IPS-18c (cell line): ENCODE measurements around the gene DENND1A.
"Not testable (repeated sequence)": the region's sequence is repeated elsewhere in the genome, so short reads cannot be mapped to it uniquely, and the experiment has no call there.

ENCODE experiments used
- H3K4me3 ChIP-seq: 2 replicates; pipeline ENCODE4 v1.7.0; 2013; ENCODE audit warnings: low read depth, mild to moderate bottlenecking, low read length, moderate library complexity; ENCODE audit not compliant: insufficient read depth
- H3K9me3 ChIP-seq: one replicate; pipeline ENCODE4 v1.6.1; 2013; ENCODE audit warnings: mild to moderate bottlenecking, low read length, moderate library complexity; ENCODE audit not compliant: control insufficient read depth, insufficient read depth

DENND1A gene

DNA sequence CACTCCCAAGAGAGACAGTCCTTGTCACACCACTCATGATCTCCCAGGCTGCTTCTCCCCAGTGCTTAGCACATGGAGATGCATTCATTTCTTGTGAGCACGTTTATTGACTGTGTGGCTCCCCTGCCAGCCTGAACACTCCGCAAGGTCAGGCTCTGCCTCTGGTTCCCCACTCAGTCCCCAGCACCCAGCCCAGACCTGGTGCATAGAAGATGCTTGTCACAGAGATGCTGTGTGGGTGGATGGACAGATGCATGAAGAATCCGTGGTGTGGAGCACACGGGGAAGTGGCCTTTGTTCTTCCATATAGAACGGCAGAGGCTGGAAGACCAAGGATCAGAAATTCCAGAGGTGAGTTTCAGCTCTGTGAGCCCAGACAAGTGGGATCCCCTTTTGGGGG lies 587.7 kb downstream of the DENND1A start:
- Histone ChIP-seq H3K4me3 (no peak overlapping the region), H3K9me3 (no peaks in the 10 kb centered on the region)

DNA sequence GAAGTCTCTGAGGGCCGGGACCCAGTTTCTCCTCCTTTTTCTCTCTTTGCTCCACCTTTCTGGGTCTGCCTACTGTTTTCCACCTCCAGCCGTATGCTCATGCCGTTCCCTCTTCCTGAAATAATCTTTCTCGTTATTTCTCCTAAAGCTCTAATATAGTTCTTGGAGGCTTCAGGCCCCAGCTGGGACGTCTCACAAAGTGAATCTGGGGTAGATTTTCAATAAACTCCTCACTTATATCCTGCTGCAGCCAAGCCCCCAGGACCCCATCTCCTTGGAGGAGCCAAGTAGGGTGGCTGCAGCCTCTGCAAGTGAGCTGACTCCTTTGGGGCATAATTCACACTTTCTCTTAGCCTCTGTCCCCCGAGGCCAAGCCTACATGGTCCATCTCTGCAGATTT lies 588.1 kb downstream of the DENND1A start:
- Histone ChIP-seq H3K4me3 (no peak overlapping the region), H3K9me3 (no peaks in the 10 kb centered on the region)

DNA sequence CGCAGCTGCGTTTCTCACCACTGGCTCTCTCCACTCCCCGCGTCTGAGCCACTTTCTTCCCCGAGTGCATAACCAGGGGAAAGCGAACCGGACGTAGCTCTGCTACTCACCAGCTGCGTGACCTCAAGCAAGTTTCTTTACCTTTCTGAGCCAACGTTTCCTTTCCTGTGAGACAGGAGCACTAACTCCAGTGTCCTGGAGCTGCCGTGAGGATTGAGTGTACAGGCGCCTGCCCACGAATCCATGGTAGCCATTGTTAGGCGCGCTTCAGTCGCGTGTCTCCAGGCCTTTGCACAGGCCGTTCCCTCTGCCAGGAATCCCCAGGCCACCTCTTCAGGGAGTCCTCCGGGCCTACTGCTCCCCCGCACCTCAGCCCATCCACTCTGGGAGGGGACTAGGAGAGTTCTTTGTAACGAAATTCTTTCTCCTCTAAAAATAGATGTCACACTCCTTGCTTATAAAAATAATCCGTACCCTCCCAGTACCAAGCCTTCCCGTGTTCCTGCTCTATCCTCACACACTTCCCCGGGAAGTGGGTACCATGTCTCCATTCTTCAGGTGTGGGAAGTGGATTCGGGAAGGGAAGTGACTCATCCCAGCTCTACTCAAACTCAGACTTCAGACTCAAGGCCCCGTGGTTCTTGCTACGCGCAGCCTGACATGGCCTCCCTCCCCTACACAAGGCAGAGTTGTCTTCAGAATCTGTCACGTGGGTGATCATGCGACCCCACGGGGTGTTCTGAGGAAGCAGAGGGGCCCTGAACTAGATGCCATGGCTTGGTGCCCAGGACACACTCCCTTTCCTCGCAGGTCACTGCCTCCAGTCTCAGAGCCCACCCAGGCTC lies 590.0 kb downstream of the DENND1A start:
- Histone ChIP-seq H3K9me3 (no peaks in the 10 kb centered on the region), H3K4me3 (no peak overlapping the region)

DNA sequence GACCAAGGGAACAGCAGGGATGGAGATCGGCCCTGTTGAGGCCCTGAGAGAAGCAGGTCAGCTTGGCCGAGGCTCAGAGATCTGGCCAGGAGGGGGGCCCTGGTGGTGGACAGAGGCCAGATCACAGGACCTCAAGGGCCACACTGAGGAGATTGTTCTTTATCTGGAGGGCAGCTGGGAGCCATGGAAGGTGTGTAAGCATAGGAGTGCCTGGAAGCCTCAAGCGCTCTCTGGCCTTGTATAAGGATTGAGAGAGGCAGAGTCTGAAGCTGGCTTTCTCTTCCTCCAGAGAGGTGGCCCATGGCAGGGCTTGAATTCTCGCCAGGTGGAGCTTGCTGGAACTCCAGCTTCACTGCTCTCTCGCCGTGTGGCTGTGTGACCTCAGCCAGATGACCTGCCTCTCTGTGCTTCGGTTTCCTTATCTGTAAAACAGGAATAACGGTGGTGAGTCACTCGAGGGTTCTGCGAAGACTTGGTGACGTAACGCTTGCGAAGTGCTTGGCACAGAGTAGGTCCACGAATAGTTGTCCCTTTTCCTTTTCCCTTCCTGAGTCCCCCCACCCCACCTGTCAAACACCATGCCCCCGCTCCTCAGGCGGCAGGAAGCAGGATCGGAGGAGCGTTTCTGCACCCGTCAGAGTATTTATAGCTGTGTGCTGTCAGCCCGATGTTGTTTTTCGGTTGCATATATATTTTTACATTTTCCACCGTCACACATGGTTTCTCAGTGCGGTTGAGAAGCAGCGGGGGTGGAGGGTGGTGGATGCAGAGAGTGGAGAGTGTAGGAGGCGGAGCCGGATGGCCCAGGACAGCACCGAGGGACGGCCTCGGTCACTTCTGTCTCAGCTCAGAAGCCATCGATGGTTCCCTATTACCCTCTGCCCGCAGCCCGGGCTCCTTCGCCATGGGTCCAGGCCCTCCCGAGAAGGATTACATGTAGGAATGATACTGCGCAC lies 590.9 kb downstream of the DENND1A start:
- Histone ChIP-seq H3K4me3 (no peak overlapping the region), H3K9me3 (no peaks in the 10 kb centered on the region)

DNA sequence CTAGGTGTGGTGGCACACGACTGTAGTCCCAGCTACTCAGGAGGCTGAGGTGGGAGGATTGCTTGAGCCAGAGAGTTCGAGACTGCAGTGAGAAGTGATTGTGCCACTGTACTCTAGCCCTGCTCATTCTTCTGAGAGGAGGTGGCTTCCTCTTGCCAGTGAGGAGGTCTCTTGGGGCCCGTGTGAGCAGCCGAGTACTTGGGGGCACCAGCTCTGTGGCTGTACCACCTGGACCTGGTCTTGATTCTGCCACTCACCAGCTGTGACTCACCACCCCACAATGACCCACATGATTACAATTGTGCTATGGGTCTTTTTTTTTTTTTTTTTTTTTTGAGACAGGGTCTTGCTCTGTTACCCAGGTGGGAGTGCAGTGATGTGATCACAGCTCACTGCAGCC lies 592.0 kb downstream of the DENND1A start:
- no peak overlapping the region for H3K4me3 ChIP-seq
- H3K9me3 ChIP-seq: no peaks in the 10 kb centered on the region

GRCh38 chr9:123336959-123337358 lies 593.0 kb downstream of the DENND1A start:
- Histone ChIP-seq H3K9me3 (no peaks in the 10 kb centered on the region), H3K4me3 (no peak overlapping the region)

- H3K4me3 ChIP-seq: no peak overlapping the region
- H3K9me3 ChIP-seq: no peaks in the 10 kb centered on the region
Measured at GRCh38 chr9:123336449-123336848, 593.5 kb downstream of the DENND1A start.

GRCh38 chr9:123335986-123336329 lies 594.0 kb downstream of the DENND1A start:
- H3K4me3 ChIP-seq: no peak overlapping the region
- H3K9me3 ChIP-seq: no peaks in the 10 kb centered on the region

DNA sequence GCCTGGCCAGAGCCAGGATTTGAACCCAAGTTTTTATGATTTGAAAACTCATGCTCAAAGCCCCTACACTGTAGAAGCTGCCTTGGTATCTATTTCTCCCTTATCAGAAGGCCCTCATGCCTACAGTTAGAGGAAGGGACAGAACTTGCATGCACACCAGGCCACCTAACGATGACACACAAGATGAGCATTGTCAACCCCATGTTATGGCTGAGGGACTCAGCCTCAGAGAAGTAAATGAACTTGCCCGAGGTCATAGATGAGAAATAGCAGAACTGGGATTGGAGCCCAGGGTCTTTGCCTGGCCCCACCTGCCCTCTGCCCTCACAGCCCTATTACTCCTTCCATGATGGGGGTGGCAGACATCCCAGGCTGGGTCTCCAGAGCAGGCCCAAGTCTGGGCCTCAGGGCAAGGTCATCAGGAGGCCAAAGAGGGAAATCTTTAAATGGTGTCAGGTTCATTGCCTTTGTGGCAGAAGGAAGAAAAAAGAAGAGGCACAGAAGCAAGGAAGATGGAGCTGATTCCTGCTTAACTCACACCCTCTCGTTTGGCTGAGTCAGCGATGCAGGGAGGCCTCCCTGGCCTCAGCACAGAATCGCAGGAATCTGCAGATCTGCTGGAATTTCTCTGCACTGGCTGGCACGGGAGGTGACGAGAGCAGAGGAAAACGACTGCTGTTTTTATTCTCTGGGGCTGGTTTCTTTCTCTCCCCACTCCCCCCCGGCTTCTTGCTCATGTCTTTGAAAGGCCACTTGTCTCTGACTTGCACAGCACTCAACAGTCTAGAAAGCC lies 594.5 kb downstream of the DENND1A start:
- Histone ChIP-seq H3K4me3 (no peak overlapping the region), H3K9me3 (no peaks in the 10 kb centered on the region)

DNA sequence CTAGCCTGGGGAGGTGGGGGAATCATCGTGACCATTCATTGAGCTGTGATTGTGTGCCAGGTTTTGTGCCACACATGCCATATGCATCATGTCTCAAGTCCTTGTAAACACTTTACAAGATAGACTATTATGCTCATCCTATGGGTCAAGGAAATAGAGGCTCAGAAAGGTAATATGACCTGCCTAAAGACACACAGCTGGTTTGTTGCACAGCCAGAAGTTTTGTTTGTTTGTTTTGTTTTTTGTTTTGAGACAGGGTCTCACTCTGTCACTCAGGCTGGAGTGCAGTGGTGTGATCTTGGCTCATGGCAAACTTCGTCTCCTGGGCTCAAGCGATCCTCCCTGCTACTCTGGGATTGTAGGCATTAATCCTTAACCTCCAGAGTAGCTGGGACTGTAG lies 595.3 kb downstream of the DENND1A start:
- no peak overlapping the region for H3K4me3 ChIP-seq

DNA sequence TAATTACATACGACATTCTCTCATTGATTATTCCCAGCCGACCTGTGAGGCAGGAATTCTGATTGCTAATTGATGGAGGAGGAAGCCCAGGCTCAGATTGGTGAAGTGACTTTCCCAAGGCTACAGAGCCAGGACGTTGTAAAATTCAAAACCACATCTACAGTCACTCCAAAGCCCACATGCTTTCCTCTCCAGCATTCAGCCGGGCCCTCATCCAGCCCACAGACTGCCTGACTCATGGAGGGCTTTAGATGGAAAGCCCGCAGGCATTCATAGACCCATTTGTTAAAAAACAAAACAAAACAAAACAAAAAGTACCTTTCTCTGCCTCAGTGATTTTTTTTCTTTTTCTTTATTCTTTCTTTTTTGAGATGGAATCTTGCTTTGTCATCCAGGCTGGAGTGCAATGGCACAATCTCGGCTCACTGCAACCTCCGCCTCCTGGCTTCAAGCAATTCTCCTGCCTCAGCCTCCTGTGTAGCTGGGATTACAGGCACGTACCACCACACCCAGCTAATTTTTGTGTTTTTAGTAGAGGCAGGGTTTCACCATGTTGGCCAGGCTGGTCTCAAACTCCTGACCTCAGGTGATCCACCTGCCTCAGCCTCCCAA lies 596.8 kb downstream of the DENND1A start:
- H3K4me3 ChIP-seq, H3K9me3 ChIP-seq: not testable (repeated sequence)

More for the DNA sequence above, 595.3 kb downstream of the DENND1A start:
- H3K9me3 ChIP-seq: no peaks in the 10 kb centered on the region

GRCh38 chr9:123331346-123332060 lies 598.4 kb downstream of the DENND1A start:
- Histone ChIP-seq H3K9me3 (peaks cover 2% of the 10 kb centered on the region), H3K4me3 (no peak overlapping the region)
